HepG2 (cell line): Measurements from ENCODE around the gene DNALI1. TPM values are rescaled to one million over a fixed set of nuclear protein-coding genes. Genes with fewer than 3 reads are reported as not detected.

ENCODE experiments used
- ATRX ChIP-seq: sonication (generic); formaldehyde crosslinking; IDR thresholded peaks from 2 replicates; pipeline ENCODE4 v1.4.0; 2020; ENCODE audit warnings: missing genetic modification reagents, borderline replicate concordance
- CERS6 ChIP-seq: sonication (generic); formaldehyde crosslinking; IDR thresholded peaks from 2 replicates; pipeline ENCODE4 v1.5.0; 2020; ENCODE audit warnings: missing genetic modification reagents
- HIVEP1 ChIP-seq: sonication (generic); formaldehyde crosslinking; IDR thresholded peaks from 2 replicates; pipeline ENCODE4 v1.4.0; 2020; ENCODE audit warnings: mild to moderate bottlenecking, missing genetic modification reagents
- KLF12 ChIP-seq: sonication (generic); formaldehyde crosslinking; IDR thresholded peaks from 2 replicates; pipeline ENCODE4 v1.4.0; 2020; ENCODE audit warnings: missing genetic modification reagents, borderline replicate concordance
- PRDM10 ChIP-seq: sonication (generic); formaldehyde crosslinking; IDR thresholded peaks from 2 replicates; pipeline ENCODE4 v1.4.0; 2020; ENCODE audit warnings: low read depth, missing genetic modification reagents
- PRDM4 ChIP-seq: sonication (generic); formaldehyde crosslinking; IDR thresholded peaks from 2 replicates; pipeline ENCODE4 v1.9.0; 2021; ENCODE audit warnings: missing genetic modification reagents, borderline replicate concordance
- RCOR2 ChIP-seq: IDR thresholded peaks from 2 replicates; pipeline ENCODE4 v1.6.1; 2016; ENCODE audit warnings: missing biosample characterization, missing genetic modification reagents
- RFX3 ChIP-seq: IDR thresholded peaks from 2 replicates; pipeline ENCODE4 v1.6.1; 2016; ENCODE audit warnings: missing biosample characterization, missing genetic modification reagents
- SRSF4 ChIP-seq: fragments of 200-400 bp; formaldehyde crosslinking; IDR thresholded peaks from one replicate; pipeline ENCODE4 v1.6.1; 2018; ENCODE audit warnings: mild to moderate bottlenecking, low read depth, low read length, moderate library complexity; ENCODE audit not compliant: poor library complexity, severe bottlenecking
- TRIM22 ChIP-seq: fragments of 450-650 bp; IDR thresholded peaks from 2 replicates; pipeline ENCODE4 v1.6.1; 2017
- ZNF281 ChIP-seq: sonication (generic); formaldehyde crosslinking; IDR thresholded peaks from 2 replicates; pipeline ENCODE4 v1.4.0; 2020; ENCODE audit warnings: missing genetic modification reagents, borderline replicate concordance
- ZNF484 ChIP-seq: sonication (generic); formaldehyde crosslinking; IDR thresholded peaks from 2 replicates; pipeline ENCODE4 v1.5.1; 2020; ENCODE audit warnings: mild to moderate bottlenecking, low read depth, missing genetic modification reagents, borderline replicate concordance
- ZNF543 ChIP-seq: sonication (generic); formaldehyde crosslinking; IDR thresholded peaks from 2 replicates; pipeline ENCODE4 v1.4.0; 2020; ENCODE audit warnings: mild to moderate bottlenecking, missing genetic modification reagents
- ZNF800 ChIP-seq: sonication (generic); formaldehyde crosslinking; IDR thresholded peaks from 2 replicates; pipeline ENCODE4 v1.4.0; 2020; ENCODE audit warnings: missing genetic modification reagents
- polyA plus RNA-seq, 8 experiments: library from polyadenylated mRNA; depleted of rRNA in 3 of 8; stranded (reverse) in 7 of 8; unstranded in 1 of 8; fragments of >200 nt; fragmentation: Illumina TruSeq in 4 of 8; extraction: Trizol in 4 of 8; gene quantifications; 2 replicates each; pipeline versions ENCODE4 v1.2.1 to v1.2.3, GENCODE V29; 2011 to 2016; ENCODE audit warnings: low read depth in 4 of 8, missing spikeins in 1 of 8, mixed read lengths in 1 of 8; ENCODE audit not compliant: insufficient read depth in 1 of 8
- total RNA-seq, 5 experiments: library from RNA; depleted of rRNA; stranded (reverse); fragments of >200 nt; fragmentation: Illumina TruSeq; extraction: Trizol; gene quantifications; 2 replicates each; pipeline ENCODE4 v1.2.3, GENCODE V29; 2016; ENCODE audit warnings: low read depth in 1 of 5

DNALI1 gene
- total and polyA plus RNA-seq, 2 of the 13 experiments (the other 11 are each of a cell fraction or from before 2014, with no cell fraction given): 0.42 to 0.70 TPM

- TF ChIP-seq ATRX (no peak), TRIM22 (no peak), KLF12 (CRISPR knock-in tag) (no peak), RFX3 (CRISPR knock-in tag) (peak; percentile 82), SRSF4 (no peak), ZNF281 (no peak), ZNF484 (no peak), HIVEP1 (CRISPR knock-in tag) (peak; percentile 83), PRDM10 (CRISPR knock-in tag) (no peak), CERS6 (no peak), ZNF800 (CRISPR knock-in tag) (peak; percentile 54; the same call in 1 of the 2 replicates), ZNF543 (no peak), PRDM4 (no peak), RCOR2 (no peak)
These were observed 38.9 kb downstream of the DNALI1 start, which contains the start of gene GNL2 (continued) for GRCh38 chr1:37595440-37596181.
